ENCODE measurements around the gene FCF1. TPM values are rescaled to one million over a fixed set of nuclear protein-coding genes. Genes with fewer than 3 reads are reported as not detected.
A peak's percentile ranks its signal among the peaks of the same experiment; 100 is the strongest.

The FCF1 gene, protein sequence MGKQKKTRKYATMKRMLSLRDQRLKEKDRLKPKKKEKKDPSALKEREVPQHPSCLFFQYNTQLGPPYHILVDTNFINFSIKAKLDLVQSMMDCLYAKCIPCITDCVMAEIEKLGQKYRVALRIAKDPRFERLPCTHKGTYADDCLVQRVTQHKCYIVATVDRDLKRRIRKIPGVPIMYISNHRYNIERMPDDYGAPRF
- total RNA-seq = 23.3 and 23.7 TPM in 2 replicates
- polyA plus RNA-seq (2012) = 42.5 TPM

DNA sequence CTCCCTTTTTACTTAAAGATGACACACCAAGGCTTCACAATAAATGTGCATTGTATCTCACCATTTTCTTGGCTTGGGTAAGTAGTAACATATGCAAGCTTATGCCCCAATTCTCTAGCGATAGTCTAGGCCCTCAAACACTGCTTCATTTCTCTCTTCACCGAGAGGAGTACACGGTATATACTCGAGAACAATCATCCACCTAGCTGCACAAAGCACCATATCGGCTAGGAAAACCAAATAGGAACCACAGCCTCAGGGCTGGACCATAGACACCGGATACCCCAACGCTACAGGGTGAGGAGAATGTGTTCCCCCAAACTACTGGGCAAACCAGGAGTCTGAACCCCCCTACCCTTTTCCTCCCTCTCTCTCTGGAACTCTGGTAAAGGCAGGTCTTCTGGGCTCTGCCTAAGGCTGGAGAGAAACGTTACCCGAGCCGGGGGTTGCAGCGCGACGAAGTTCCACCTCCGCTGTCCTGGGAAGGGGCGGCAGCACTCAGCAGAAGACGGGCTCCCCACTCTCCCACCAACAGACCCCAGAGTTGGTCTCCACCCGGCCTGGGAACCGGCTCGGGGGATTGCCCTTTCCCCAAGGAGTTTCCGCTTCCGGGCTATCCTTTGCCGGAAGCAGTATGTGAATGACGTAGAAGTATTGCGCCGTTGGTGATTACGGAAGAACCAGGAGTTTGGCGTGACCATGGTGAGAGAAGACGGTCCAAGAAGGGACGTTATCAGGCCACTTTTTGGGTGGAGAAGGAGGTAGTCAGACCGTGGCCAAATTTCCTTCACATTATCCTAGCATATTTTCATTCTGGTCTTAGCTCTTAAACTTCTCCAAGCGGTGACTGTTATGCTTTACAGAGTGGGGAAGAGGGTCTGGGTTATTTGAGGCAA, at the start of gene FCF1, which contains the start of gene AREL1:
Gene FCF1 (plus strand): TSS at position 646 of the 896 bp plus-strand sequence. CDS start 54 bp downstream, at position 700.
Gene AREL1 (minus strand): TSS at position 582 of the 896 bp plus-strand sequence. CDS start 27,465 bp downstream, outside the sequence.
- peak; percentile 92 for DNase-seq (ENCODE audit: low read depth)

DNA sequence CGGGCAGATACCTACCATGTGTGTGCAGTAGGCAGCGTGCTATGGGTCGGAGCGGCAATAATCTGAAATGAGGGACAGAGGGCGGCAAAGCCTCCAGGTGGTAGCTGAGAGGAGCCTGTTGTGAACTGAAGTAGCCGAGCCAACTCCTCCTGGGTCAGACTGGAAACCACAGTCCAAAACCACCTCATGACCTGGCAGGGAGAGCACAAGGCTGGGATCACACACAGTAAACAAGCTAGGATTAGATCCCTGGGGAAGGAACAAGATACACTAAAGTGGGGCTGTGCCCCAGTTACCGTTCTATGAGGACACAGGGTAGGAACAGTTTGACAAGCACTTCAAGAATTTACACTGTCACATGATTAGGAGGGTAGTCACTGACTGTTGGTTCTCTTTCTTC, 49.1 kb upstream of the FCF1 start:
- DNase-seq (ENCODE audit: low read depth) = peak; percentile 84

DNA sequence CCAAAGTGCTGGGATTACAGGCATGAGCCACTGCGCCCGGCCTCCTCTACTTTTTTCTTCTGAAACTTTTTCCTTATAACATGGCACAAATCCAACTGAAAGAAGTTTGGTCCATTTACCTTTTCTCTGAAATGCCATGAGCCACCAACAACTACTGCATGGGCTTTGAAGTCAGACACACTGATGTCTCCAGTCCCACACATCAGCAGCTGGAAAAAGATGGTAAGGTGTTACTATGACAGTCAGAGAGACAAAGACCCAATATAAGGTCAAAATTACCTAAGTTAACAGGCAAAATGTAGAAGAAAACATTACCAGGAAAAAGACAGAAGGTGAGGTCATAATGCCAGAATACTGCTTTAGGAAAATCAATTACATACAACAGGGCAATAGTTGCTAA, 48.2 kb upstream of the FCF1 start:
- DNase-seq (ENCODE audit: low read depth) = no peak

DNA sequence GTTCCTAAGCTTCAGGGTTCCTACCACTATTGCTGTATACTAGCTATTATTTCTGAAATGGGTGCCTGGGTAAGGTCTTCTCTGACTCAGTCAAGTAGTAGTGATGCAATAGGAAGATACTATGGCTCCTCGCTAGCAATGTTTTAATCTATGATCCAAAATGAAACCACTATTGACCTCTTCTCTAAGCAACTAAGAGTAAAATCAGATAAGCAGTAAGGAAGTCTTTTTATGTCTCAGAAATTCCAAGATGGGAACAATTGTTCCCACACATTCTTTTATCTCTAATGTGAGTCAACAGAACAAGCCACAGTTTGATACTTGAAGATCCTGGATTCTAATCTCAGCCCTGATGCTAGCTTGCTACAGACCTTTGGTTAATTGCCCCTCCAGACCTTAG, 45.2 kb upstream of the FCF1 start:
- DNase-seq (ENCODE audit: low read depth) = no peak

DNA sequence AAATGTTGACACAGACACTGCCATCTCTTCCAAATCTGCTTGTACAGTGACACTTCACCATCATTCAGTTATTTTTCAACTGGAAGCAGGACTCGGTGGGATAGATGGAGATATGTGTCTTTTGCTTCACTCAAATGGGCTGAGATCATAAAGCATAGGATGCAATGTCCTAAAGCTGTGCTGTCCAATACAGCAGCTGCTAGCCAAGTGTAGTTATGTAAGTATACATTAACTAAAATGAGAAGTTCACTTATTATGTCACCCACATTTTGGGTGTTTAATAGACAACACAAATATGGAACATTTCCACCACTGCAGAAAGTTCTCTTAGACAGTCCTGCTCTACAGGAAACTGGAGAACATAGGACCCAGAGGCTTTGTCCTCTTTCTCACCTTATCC, 43.7 kb upstream of the FCF1 start:
- no peak for DNase-seq (ENCODE audit: low read depth)

DNA sequence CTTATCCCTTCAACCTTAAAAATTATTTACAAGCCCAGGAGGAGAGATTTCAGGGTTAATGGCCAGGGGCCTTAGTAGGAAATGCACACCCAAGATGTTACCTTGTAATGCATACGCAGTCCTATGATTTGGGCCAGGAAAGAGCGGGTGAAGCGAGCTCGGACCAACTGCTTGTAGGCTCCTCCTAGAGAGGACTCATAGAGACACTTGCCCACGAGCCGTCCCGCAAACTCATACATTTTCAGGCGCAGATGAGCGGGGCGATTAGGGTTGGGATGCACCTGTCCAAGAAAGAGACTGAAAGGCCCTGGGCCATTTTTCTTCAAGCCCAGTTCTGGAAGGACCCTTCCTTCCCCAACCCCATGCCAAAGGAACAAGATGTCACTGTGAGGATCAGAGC, 43.1 kb upstream of the FCF1 start:
- DNase-seq (ENCODE audit: low read depth) = no peak

DNA sequence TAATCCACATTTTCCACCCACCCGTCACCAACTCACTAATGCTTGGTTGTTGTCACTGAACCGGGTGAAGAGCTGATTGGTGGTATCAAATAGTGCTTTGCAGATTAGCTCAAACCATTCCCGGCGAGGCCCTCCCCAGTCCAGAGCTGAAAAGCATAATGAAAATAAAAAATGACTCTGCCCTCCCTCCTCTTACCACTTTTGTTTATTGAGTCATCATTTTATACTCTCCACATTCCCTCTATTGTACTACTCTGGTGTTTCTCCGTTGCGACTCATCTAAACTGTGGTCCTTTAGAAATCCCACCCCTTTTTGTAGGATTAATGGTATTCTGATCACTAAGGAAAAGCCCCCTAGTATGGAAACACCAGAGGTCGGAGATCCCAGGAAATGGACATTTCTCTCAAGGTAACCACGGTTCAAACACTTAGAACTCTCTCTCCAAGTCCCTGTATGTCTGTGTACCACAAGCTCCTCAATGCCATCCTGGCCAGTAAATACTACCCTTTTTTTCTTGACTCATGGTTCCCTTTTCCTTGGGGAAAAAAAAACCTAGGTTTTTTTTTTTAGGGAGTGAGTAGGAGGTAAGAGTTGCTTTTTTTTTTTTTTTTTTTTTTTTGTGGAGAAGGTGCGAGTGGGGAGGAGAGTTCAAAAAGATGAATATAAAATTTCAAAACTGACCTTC, 42.1 kb upstream of the FCF1 start:
- DNase-seq (ENCODE audit: low read depth) = peak; percentile 26

DNA sequence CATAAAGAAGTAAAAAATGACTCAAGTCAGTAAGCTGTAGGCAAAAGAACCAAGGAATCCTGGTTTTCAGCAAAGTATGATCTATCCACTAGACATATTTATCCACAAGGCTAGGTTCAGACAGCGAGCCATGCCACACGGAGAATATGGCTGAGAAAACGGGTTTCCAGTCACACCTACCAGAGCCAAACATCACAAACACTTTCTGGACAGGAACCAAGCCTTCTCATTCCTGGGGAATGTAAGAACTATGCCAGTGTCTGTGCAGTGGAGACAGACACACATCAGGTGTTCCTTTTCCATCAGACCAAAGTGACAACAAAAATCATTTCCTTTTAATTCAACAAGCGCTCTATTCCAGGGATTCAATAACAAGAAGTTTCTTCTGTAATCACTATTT, 41.2 kb upstream of the FCF1 start:
- DNase-seq (ENCODE audit: low read depth) = peak; percentile 76

DNA sequence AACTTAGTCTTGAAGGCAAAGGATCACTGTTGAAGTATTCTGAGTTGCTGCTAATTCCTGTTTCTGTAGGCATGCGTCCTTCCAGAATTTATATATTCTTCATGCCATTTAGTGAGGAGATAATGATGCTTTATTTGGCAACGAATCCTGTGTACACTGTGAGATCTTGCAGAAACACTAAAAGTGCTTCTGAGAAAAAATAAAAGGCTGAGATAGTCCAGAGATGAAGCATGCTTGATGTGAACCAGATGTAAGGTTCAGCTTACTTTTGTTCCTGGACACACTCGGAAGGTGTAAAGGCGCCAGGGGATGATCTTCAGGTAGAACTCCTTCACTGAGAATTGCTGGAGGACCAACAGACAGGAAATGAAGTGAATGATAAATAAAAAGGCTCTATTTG, 39.2 kb upstream of the FCF1 start:
- DNase-seq (ENCODE audit: low read depth) = no peak

DNA sequence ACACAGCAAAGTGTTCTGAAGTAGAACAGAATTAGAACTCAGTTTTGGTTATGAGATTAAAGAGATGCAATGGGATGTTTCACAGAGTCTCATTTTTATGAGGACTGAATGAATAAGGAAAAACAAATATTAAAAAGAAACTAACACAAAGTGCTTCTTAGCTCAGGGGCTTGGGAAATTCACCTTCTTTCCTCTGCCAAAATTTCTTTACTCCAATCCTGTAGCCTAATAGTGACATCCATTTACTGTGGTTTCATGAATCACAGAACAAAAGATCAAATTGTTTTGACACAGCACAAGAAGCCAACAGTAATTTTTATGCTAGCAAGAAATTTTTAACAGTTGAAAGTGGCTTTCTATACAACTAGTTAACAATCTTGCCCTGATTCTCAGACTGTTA, 37.7 kb upstream of the FCF1 start:
- no peak for DNase-seq (ENCODE audit: low read depth)

DNA sequence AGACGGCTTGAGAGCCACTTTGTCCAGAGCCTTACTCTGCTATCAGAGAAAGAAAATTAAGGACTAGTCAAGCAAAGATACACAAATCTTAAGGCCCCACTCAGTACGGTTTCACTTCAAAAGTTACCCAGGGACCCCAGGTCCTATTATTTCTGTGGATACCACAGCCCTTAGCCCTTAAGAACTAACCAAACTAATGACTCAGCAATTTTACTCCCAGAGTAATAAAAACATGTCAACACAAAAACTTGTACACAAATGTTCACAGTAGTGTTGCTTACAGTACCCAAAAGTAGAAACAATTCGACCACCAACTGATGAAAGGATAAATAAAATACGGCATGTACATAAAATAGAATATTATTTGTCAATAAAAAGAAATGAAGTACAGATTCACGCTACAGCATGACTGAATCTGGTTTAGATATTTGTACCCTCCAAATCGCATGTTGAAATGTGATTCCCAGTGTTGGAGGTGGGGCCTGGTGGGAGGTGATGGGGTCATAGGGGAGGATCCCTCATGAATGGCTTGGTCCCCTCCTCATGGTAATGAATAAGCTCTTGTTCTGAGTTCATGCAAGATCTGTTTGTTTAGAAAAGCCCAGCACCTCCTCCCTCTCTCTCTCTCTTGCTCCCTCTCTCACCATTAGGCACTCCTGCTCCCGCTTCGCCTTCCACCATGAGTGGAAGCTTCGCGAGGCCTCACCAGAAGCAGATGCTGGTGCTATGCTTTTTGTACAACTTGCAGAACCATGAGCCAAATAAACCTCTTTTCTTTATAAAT, 30.6 kb upstream of the FCF1 start:
- no peak for DNase-seq (ENCODE audit: low read depth)

DNA sequence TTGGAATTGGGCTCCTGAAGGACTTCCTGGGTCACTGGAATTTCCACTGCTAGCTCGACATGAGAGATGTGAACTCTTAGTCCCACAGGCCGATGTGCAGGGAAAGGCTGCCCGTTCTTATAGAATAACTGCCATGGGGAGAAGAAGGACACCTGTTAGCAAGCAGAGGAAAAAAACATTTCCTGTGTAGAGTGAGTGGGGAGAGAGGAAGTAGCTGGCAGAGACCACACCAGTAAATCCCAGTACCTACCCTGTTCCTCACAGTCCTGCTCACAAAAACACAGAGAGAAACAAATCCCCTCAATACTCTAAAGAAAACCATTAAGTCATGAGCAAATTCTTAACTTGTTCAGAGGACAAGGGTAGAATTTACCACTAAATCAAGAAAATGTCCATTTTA, 29.5 kb upstream of the FCF1 start:
- no peak for DNase-seq (ENCODE audit: low read depth)

DNA sequence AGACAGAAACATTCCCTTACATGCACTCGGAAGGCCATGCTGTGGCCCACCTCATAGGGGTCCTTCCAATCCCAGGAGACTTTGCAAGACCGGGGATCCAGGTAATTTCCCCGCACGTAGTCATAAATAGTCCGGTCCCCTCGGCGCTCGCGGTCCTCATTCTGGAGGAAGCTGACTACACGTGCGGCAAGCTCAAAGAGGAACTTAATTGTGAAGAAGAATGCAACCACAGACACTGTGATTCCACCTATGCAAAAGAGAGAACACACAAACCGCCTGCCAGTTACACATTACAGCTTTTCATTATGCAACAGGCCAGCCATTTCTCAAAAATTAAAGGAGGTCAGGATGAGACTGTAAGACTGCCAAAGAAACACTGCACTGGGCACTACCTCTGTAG, 28.5 kb upstream of the FCF1 start:
- DNase-seq (ENCODE audit: low read depth) = no peak

DNA sequence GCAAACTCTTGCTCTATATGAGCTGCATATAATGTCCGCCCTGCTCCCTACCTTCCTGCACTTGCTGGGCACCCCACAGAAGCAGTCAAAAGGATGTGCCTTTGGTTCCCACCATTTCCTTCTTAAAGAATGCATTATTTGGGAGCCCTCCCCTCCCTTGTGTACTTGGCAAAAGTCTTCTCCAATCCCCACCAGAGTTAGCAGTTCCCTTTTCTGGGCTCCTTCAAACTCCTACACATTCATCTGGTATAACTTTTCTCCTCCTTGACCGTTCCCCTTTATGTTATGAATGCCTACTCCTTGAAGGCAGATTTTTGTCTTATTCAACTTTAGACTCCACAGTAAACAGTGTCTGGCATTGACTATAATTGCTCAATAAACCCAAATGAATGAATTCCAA, 27.9 kb upstream of the FCF1 start:
- DNase-seq (ENCODE audit: low read depth) = no peak

DNA sequence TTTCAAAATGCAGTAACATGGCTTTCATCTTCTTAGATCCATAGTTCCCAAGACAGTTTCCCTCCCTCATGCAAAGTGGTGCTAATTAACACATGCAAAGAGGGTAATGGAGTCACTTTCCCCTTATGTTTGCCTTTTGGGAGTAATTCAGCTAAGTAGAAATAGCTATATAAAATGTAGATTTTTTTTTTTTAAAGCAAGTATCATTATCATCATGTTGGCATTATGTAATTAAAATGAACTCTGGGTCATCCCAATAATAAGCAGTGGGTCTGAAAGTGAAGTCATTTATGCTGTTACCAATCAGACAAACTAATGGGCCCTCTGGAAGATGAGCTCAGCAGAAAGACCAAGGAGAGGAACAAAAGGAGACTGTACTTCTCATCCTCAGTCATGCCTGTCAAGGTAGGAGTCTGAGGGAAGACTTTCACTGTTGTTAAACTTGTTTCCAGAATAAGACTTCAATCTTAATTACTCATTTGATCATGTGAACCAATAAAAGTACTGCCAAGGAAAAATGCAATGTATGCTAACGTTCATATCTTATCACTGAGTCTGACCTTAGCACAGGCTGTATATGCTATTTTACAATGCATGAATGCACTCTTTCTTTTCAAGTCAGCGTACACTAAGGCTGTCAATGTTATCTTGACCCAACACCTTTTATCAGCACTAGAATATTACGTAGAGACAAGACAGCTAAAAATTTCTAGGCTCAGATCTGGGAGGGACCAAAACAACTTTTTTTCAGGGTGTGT, 26.8 kb upstream of the FCF1 start:
- DNase-seq (ENCODE audit: low read depth) = no peak

DNA sequence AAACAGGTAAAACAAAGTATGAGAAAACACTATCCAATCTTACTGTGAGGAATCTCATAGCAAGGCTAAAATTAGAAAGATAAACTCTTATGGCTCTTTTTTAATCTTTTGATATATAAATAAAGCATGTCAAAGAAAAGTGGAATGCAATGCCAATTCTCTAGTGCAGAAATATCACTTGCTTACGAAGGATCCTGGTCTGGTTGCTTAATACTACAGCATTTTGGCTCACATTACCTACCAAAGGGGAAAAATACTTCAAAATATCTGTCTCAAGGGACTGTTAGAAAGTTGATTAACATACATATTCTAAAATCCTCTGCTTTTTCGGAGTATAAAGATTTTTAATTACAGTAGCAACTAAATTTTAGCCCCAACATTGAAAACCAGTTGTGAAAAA, 21.5 kb upstream of the FCF1 start:
- no peak for DNase-seq (ENCODE audit: low read depth)

DNA sequence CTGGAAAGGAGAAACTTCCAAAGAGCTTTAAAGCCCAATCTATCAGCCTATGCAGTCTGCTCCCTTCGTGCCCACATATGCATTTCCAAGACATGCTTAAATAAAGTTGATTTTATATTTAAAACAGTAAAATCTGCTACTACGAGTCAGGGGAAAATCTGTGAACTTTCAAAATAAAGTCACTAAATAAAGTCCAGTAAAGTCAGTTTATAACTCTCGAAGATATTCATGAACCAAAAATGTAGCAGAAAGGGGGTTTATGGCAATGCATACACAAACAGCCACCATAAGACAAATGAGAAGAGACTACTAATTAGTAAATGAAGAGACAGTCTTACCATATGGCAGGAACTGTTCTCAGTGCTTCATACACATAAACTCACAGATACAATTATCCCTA, 19.8 kb upstream of the FCF1 start:
- DNase-seq (ENCODE audit: low read depth) = no peak

DNA sequence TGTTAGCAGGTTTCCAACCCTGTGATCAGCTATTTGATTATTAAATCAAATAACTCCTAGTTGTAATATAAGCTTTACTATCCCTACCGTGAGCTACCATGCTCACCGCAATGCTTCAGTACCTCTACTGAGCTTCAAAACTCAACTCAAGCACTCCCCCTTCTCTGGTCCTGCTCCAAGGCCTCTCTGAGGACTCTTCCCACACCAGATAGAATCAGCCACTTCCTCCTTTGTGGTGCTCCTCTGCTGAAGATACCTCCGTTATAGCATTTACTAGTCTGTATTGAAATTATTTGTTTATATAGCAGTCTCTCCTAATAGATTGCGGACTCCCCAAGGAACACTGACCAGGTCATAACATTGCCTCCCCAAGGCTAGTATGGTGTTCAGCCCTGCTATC, 17.5 kb upstream of the FCF1 start:
- DNase-seq (ENCODE audit: low read depth) = no peak

DNA sequence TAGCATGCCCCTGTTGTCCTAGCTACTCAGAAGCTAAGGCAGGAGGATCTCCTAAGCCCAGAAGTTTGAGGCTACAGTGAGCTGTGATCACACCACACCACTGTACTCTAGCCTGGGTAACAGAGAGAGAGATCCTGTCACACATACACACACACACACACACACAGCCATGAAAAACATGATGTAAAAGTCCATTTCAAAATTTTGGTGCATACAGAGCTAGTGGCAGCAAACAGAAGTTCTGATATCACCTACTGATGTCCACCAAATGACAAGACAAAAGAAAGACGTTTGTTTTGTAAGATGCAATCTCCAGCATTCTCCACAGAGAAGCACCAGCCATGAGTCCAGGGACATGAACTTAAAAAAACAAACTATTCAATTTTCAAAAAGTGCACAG, 15.9 kb upstream of the FCF1 start:
- DNase-seq (ENCODE audit: low read depth) = no peak

DNA sequence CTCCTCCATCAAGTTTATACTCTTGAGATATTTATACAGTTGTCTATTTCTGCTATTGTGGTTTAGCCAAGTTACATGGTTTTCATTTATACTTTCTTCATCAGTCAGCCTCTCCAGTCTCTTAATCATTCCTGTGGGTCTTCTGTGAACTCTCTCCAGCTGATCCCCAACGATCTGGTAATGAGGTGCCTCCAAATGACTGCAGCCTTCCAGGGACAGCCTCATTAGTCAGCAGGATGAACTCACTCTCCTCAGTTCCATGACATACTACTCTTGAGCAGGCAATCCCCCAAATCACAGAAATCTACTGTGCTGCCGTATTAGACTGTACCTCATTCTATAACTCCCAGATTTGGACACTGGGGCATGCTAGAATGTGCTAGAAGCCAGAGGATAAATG, 15.4 kb upstream of the FCF1 start:
- peak; percentile 76 for DNase-seq (ENCODE audit: low read depth)

DNA sequence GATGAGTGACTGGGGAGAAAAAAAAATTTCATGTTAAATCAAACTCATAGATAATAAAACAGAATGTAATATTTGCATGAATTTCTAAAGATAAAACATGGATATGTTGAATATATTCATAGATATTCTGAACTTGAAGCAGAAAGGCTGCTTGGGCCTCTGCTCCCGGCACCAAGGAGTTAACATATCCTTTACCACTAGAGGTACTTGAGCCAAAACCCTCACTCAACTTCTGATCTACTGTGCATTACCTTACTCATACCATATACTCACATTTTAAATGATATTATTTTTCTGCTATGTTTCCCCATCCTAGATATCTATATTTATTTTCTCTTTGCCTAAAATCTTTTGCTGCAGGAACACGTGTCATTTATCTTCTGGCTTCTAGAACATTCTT, 15.0 kb upstream of the FCF1 start:
- DNase-seq (ENCODE audit: low read depth) = no peak

Data from myocyte (in vitro differentiated cells).